ENCODE measurements around the gene CACNB3.

Gene CACNB3

DNA sequence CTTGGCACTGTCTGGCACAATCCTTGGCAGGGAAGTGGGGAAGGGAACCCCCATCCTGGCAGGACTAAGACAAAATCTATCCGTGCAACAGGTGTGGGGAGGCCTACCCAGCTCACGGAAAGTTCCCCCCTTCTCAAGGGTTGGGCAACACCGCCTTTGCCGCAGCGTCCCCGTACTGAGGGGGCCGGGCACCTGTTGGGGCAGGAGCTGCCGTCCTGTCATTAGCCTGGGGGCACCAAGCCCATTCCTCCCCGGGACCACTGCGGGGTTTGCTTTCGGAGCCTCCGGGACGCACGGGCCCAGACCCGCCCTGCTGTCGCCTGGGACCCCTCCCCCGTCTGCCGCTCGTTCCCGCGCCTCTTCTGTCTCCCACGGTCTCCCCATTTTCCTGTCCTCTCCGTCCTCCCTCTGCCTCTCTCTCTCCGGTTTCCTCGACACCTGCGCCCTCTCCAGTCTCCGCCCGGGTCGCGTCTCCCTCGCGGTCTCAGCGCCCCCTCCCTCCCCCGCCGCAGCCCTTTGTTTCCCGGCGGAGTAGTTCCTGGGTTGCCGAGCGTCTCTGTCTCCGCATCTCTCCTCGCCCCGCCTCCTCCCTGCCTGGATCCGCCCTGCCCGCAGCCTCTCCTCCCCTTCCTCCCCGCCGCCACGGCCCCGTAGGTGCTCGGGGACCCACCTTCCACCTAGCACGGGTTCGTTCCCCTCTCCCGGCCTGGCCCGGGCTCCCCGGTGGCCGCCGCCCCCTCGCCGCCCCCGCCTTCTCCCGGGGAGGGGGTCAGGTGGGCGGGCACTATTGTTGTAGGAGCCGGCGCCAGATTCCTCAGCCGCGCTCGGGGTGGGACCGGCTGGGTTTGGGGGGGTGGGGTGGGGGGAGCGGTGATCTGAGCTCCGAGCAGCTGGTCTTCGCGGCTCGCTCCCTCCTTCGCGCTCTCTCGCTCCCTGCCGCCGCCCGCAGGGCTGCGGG is at the start of gene CACNB3:
Gene CACNB3, plus strand, starts transcription at position 624 of the 958 bp plus-strand sequence. CDS start 434 bp downstream, outside the sequence.
- peak; percentile 89 for DNase-seq

DNA sequence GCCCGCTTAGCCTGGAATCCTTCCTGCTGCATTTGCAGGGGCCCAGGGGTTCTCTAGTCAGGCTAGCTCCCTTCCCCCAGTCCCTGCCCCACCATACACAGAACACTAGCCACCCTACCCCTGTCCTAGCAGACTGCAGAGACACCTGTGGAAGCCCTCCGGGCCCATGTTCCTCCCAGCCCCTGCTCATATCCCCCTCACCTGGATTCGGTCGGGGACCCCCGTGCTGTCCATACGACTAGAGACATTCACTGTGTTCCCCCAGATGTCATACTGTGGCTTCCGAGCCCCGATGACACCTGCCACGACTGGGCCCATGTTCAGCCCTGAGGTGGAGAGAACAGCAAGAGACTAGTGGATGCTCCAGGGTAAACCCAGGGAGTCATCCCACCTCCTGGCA is 49.6 kb upstream of the CACNB3 start:
- DNase-seq = no peak

- DNase-seq = no peak
Observed at GRCh38 chr12:48770756-48771155, 47.5 kb upstream of the CACNB3 start.

DNA sequence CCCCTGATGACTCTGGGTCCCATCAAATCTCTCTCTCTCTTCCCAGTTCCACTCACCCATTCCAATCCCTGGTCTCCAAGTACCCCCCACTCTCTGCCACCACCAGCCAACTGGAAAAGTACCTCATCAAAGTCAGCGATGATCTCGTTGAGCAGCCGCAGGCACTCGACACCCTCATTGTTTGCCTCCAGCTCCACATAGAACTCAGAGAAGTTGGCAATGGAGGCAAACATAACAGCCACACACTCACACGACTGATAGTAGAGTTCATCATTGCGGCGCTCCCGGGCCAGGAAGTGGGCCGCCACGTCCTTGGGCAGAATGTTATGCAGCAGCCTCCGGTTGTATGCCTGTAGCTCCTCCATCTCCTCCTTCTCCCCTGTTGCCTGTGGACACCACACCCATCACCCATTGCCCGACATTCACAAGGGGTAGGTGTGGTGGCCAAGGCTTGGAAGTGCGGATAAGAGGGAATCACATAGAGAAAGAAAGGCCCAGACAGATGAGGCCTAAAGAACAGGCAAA is 46.6 kb upstream of the CACNB3 start:
- no peak for DNase-seq

GRCh38 chr12:48773686-48774085 is 44.6 kb upstream of the CACNB3 start:
- no peak for DNase-seq

DNA sequence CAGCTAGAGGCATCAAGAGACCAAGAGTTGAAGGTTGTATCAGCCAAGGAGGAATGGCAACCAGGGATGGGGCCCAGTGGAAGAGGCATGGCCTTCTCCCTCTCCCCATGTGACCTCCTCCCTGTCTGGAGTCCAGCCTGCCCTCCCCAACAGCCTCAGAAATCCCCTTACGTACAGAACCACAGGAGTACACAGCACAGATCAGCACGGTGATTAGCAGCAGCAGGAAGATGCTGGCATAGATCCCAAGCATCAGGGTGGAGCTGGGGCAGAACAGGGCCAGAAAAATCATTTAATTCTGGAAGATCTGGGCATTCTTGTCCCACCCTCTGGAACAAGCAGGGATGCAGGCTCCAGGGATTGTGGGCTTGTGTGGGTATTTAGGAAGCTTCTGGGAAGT is 43.8 kb upstream of the CACNB3 start:
- DNase-seq = no peak

GRCh38 chr12:48775299-48775698 is 43.0 kb upstream of the CACNB3 start:
- DNase-seq = no peak

- no peak for DNase-seq
Observed at GRCh38 chr12:48775991-48776649, 42.2 kb upstream of the CACNB3 start.

- no peak for DNase-seq
Observed at GRCh38 chr12:48776956-48777355, 41.3 kb upstream of the CACNB3 start.

DNA sequence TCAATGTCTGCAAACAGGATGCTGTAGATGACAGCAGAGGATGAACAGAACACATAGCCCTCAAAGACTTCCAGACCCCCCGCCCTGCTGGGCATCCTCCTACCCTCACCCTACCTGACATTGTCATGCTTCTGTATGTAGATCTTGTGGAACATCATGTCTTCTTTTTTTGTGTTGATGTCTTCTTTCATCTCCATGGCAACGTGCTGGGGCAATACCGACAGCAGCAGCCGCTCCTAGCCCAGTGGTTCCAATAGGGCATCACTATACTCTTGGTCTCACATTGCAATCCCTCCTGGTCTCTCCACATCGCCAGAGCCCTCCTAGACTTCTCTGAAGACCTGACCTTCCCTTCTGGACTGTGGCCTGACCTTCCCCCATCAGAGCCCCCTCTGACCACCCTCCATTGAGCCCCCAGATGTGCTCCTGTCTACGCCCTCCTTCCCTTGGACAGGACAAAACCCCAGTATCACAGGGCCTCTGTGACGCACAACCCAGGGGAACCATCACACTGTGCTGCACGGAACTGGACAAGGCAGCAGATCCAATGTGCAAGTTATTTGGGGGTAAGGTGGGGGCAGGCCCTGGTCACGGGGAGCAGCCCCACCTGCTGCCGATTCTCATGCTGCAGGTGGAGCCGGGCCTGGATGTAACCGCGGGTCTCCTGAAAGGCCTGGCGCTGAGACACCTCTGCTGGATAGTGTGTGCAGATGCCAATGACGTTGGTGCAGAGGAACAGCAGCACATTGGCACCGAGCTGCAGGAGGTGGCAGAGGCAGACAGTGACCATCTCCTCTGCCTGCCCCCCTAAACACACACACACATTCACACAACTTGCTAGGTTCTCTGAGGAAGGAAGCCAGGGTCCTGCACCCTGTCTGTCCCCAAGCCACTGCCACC is 40.5 kb upstream of the CACNB3 start:
- DNase-seq = no peak

DNA sequence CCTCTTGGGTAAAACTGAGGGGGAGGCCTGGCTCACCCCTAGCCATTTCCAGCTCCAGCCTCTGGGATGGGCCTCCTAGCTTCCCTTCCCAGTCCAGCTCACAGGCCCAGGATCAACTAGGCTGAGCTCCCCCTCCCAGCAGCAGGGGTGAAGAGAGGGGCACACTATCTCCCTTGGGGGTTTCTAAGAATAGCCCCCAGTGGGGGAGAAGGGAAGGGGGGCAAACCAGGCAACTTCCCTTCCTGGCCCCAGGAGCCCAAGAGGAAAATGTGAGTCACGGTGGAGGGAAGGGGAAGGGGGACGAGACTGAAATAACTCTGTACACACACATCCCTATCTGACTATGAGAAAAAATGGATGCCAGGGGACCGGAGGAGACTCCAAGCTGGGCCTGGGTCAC is 38.4 kb upstream of the CACNB3 start:
- no peak for DNase-seq

- no peak for DNase-seq
Observed at GRCh38 chr12:48780381-48781025, 37.8 kb upstream of the CACNB3 start.

DNA sequence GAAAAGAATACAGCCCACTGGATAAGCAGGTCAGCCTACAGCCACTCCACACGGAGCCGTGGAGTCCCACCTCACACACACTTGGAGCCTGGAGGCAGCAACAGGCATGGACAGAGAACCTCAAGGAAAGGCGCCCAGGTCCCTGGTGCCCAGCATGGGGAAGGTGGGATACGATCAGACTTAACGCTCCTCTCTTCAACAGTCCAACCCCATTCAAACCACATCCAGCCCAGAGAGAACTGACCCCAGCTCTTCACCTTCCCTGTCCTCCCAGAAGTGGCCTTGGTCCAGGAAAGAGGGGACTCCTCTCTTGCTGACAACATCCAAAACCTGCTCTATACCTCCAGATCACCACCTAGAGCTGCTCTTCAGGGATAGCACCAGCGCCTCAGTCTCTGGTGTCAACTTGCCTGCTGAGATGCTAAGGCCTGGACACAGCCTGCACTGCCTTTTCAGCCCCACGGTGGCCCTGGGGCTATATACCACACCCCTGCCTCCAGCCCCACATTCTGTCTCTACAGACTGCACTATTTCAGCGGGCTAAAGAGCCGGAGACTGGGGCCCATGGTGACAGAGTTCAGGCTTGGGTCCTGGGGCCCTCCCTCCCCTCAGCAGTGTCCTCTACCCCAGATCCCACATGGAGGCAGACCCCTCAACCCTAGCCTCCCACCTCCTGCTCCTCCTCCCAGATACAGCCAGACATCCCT is 36.4 kb upstream of the CACNB3 start:
- DNase-seq = no peak

DNA sequence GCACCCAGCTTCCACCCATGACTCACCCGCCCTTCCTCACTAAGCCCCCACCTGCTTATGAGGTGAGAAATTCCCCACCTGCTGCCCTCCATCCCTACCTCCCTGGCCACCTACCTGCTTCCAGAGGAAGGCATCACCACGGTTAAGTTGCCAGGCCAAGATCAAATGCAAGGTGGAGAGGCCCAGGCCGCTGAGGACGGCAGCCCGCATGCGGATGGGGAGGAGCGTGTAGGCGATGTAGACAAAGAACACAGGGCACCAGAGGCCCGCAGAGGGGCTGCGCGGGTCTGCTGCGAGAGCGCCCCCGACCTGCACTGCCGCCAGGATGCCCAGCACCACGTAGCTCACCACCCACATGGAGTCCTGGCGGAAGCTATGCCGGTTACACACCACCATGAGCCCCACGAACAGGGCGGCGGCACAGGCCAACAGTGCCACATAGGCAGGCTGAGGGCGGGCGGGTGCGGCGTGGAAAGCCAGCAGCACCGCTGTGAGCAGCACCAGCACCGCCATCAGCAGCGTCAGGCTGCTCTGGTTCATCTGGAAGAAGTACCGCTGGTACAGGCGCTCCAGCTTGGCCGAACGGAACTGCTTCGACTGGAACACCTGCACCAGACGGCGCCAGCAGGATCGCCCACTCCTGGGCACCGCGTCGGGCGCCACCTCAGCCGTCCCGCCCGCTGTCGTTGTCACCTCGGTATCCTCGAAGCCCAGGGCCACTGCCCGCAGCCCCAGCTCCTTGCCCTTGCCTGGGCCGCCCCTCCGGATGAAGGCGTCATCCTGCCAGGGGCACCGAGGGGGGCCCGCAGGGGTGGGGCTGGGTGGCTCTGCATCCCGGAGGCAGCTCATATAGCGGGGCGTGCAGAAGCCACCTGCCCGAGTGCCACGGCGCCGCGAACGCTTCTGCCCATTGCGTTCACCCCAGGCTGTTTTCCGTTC is 35.6 kb upstream of the CACNB3 start:
- DNase-seq = no peak

DNA sequence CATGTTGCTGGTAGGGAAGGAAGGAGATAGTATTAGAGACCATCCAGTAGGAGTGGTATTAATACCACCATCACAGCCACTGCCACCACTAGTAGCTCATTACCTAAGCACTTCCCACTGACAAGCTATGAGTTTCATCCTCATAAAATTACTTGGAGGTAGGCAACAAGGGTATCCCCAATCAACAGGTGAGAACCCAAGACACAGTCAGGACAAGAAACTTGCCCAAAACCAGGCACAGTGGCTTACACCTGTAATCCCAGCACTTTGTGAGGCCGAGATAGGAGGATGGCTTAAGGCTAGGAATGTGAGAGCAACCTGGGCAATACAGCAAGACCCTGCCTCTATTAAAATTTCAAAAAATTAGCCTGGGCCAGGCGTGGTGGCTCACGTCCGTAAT is 34.9 kb upstream of the CACNB3 start:
- DNase-seq = no peak

GRCh38 chr12:48786591-48787544 is 31.4 kb upstream of the CACNB3 start:
- DNase-seq = no peak

DNA sequence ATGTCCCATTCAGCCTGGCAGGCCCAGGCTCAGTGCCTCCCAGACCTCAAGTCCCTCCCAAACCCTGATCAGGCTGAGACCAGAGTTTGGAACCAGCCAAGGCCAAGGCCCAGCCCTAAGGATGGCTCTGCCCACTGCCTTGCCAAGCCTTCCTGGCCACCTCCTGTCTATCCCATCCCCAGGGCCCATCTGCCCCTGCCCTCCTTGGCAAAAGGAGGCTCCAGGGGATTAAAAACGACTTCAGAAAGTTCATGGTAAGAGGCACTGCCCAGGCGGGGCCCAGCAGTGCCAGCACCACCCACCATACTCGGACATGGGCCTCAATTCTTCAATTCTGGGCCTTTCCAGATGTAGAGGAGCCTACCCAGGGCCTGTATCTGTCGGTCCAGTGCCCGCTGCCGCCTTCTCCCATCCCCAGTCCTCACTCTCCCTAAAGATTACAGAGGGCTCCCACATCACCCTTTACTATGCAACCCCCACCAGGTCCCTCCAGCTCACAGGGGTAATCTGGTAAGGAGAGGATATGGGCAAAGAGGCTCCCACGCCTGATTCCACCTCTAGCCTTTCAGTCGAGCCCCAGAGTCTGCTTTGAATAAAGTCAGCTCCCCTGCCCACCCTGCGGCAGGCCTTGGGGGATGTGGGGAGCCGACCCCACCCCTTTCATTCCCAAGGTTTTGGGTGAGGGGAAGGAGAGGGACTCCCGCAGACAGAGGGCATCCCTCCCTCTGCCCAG is 30.3 kb upstream of the CACNB3 start:
- DNase-seq = no peak

DNA sequence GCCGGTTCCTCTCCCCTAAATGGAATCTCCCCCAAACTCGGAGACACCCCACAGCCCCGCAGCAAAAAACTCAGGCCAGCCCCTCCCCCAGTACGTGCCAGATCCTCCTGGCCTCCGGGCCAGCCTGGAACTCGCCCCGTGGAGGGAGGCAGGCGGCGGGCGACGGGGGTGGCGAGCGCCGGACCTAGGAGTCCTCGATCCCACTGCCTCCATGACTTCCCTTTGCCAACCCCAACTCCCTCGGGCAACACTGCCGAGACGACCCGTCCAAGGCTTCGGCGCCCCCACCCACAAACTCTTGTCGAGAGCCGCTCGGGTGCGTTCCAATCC is 29.8 kb upstream of the CACNB3 start:
- no peak for DNase-seq

All from CD4-positive, alpha-beta T cell treated with Interleukin-6 for 4 hours (primary cell).